Right forelimb (tissue), 1 donor: ENCODE measurements around the gene TCHP.

Experiments used
- DNase-seq: peaks from one replicate; pipeline ENCODE4 v3.0.0-alpha.2; 2018

Gene TCHP

DNA sequence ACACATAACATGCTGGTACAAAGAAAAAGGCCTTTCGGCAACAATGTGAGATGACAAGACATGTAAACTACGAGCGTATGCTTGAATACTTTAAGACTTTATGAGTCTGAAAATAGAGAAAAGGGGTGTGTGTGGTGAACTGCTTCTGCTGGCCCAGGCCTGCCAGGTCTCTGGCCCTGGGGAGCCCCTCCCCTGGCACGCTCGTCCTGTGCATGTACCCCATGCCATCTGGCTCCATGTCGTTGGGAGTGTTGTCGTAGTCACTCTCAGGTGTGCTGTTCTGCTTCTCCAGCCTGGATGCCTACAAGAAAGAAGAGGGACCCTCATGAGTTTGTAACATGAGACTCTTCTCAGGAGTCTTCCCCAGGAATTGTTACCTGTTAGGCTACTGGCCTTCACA lies 38.9 kb downstream of the TCHP start:
- no peak for DNase-seq

DNA sequence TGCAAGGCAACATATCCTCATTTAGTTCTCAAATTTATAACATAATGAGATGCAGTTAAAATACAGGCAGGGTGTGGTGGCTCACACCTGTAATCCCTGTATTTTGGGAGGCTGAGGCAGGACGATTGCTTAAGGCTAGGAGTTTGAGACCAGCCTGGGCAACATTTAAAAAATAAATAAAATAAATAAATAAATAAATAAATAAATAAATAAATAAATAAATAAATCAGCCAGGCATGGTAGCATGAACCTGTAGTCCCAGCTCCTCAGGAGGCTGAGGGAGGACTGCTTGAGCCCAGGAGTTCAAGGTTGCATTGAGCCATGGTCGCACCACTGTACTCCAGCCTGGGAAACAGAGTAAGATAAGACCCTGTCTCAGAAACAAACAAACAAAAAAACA lies 39.4 kb downstream of the TCHP start:
- no peak for DNase-seq

DNA sequence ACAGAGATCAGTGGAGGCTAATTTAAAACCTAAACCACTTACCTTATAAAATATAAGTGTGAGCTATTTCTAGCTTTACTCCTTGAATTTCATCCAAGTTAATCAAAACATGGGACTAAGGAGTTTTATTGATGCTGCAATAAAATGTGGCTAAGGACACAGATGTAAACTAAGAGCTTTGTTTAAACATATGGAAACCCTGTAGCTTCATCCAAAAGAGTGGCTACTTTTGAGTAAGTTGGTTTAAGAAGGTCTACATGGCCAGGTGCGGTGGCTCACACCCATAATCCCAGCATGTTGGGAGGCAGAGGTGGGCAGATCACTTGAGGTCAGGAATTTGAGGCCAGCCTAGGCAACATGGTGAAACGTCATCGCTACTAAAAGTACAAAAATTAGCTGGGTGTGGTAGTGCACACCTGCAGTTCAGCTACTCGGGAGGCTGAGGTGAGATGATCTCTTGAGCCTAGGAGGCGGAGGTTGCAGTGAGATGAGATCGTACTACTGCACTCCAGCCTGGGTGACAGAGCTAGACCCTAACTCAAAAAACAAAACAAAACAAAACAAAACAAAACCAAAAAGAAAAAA lies 40.4 kb downstream of the TCHP start:
- no peak for DNase-seq

DNA sequence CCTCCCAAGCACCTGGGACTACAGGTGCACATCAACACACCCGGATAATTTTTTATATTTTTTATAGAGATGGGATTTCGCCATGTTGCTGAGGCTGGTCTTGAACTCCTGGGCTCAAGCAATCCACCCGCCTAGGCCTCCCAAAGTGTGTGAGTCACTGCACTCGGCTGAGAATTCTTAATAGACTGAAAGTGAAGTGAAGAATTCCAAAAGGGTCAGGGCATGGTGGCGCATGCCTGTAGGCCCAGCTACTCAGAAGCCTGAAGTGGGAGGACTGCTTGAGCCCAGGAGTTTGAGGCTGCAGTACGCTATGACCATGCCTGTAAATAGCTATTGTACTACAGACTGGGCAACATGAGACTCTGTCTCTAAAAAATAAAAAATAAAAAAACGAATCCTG lies 43.7 kb downstream of the TCHP start:
- DNase-seq: no peak

DNA sequence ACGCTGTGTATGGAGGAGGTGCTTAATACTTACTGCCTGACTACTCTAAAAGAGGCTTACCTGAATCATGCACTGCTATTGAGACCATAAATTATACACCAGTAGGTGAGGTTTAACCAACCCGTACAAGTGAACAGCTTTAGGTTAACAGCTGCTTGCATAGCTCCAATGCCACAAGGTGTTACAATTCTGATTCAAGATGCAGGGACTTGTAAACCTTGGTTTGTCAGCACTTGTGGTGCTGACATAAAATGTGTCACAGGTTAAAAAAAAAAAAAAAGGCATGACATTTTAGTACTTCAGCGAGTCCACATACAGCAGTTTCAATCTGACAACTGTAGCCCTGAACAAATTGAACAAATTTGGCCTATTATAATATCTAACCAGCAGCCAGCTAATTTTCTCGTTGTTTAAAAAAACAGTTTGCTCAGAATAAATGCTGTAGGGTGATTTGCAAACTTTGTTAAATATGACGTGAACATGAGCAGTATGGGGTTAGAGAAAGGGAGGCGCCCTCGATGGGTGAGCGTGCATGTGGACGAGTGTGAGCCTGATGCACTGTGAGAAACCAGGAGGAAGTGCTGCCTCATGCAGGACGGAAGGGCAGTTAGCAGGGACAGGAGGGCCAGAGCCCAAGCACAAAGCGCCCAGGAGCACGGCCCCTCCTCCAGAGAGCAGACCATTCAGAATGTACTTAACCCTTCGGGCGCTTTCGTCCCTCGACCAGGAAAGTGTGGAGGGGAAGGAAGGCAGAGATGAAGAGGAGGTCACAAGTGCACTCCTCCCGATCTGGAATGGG lies 44.7 kb downstream of the TCHP start:
- no peak for DNase-seq

DNA sequence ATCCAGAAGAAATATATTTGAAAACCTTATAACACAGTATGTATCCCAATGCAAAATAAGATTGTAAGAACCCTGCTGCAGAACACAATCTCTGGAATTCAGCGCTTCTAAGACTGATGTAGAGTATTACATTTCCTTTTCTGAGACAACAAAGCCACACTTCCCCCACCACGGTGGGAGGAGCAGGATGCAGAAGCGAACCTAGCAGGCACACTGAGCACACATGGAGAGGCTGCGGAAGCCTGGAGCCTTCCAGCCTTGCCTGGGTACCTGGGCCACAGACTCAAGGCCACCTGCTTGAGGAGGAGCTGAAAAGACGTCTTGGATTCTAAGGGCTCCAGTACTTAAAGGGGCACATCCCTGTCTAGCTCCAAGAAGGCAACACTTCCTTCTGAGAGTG lies 46.4 kb downstream of the TCHP start:
- DNase-seq: no peak

DNA sequence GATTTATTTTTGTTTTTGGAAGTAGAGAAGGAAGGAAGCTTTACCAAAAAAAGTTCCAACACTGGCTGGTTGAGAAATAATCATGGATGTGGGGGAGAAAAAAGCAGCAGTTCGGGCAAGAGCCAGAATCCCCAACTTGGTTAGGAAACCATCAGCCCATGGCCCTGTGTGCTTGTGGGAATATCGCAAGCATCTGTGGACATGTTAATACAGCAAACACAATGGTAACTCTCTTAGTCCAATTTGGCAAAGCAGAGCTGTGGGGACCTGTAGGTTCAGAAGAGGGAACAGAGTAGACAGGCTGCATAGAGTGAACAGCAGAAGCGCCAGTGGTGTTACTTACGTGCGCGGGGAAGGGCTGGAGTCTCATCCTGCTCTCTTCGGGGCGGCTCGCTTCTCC lies 46.8 kb downstream of the TCHP start:
- no peak for DNase-seq

DNA sequence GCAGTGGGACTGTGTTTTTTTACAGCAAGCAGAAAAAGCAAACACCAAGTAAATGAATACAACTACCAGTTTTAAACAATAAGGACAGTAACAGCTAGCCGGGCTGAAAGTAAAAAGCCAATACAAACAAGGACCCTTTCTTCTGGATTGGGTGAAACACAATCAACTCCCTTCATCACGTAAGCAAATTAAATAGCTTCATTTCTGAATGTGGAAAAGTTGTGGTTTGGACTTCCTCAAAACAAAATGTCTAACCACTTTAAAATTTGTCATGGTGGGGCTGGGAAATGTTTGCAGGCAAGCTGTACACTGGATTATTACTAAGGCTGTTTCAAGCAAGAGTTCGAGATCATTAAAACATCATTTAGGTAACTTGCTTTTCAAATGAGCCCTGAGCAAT lies 47.4 kb downstream of the TCHP start:
- no peak for DNase-seq

DNA sequence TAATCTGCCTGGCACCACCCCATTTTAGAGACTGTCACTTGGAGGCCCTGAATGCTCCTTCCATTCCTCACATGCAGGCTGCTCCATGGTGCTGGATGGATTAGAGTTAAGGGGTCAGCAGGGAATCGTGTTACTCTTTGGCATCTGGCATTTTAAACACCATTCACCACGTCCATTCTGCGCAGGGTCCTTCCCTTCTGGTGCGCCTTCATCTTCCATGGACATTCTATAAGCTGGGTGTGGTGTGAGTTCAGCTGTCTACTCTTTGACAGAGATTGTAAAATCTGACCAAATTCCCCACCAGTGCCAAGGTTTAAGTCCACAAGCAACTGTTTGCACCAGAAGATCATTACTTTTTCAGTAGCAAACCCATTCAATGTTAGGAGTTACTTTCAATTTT lies 48.3 kb downstream of the TCHP start:
- DNase-seq: peak; percentile 54

DNA sequence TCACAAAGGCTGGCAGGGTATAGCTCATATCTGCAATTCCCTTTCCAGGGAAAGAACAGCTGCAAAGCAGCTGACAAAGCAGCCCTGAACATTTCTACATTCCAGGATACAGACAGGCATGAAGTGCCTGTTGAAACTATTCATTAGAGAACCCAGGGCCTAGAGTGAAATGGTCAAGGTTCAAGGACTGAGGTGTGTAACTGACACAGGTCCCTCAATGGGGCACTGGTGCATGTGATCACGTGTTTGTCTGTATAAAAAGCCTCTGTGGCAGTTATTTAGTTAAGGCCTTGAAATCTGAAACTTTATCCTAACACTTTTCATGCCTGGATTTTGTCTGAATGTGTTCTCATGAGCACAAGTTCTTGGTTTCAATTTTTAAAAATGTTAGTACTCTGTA lies 49.0 kb downstream of the TCHP start:
- no peak for DNase-seq

DNA sequence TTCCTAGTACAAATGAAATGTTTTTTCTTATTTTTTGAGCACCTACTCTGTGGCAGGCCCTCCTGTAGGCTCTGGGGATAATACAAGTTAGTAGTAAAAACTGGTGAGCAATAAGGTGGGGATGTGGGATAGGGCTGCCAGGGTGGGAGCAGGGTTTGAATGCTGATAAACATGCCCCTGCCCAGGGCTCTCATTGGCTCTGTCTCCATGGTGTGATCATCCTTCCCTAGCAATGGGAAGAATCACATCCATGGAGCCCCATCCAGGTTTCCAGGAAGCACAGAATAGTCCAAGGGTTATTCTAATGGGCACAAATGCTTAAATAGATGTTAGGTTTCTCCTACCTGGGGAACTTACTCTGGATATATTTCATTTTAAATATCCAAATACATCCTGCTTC lies 50.6 kb downstream of the TCHP start:
- DNase-seq: no peak

DNA sequence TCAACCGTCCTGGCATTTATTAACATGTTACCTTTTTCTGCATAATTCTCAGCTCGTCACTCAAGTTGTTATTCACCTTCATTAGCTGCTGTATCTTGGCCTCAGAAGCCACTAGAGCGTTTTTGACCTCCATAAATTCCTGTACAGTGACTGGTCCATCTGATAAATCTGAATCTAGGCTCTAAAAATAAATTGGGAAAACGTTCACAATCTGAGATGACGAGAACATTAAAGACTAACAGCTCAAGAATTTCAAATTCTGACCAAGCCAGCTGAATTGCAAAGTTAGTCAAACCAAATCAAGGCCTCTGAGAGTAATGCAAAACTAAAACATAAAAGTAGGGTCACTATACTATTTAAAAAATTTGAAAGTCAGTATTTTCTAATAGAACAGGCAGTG lies 51.1 kb downstream of the TCHP start:
- DNase-seq: no peak

DNA sequence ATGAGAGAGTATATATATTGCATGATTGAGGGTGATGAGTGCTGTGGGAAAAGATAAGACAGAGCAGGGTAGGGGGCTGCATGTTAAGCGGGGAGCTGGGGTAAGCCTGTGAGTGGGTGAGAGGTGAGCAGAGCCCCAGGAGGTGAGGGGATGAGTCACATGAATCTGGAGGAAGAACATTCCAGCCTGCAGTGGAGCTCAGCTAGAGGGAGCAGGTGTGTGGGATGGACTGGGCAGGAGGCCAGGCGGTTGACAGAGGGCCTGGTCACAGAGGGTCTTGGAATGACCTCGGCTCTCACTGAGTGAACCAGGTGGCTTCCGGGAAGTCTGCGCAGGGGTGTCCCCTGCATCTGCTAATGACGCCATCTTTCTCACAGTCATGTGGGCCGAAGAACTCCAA lies 51.7 kb downstream of the TCHP start:
- peak; percentile 64 for DNase-seq

DNA sequence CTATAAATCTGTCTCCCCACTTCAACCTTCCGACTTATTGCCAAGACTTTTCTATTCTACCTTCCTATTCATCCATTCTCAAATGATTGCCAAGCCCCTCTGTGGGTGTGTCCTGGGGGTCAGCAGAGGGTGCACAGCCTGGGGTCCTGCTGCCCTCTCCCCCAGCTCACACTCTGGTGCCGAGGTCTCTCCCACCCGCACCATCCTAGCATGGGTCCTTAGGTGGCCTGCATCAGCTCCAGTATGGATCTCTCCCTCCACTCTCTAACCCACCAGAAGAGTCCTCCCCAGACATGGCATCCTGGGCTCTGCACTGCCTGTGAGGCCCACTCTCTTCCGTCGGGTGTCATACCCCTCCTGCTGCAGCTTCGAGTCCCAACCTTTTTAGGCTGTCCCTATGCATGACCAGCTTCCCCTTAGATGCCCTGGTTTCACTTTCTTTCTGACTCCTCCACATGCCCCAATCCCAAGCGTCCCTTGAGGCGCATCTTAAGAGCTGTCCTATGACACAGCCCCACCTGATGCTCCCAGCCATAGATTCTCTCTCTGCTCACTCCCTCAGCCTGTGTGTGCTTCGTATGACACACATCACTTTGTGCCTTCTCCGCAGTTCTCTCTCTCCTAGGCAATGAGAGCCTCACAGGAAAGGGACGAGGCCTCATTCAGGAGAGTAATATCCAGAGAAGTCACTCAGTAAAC lies 52.2 kb downstream of the TCHP start:
- no peak for DNase-seq

DNA sequence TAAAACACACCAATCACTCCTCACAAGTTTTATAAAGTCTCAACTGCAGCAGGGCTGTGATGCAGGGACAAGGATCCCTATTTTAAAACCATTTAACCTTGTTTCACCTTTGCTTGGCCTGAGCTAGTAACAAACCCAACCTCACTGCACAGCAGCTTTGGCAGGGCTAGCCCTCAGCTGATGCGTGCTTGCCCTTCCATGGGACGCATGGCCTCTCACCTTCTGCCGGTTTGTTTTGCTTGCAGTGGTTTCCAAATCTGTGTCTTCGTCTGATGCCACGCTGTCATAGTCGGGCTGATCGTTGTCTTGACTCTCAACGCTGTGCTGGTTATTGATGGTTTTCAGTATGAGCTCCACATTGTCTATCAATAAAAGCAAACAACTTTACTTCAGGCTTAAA lies 52.8 kb downstream of the TCHP start:
- DNase-seq: no peak

DNA sequence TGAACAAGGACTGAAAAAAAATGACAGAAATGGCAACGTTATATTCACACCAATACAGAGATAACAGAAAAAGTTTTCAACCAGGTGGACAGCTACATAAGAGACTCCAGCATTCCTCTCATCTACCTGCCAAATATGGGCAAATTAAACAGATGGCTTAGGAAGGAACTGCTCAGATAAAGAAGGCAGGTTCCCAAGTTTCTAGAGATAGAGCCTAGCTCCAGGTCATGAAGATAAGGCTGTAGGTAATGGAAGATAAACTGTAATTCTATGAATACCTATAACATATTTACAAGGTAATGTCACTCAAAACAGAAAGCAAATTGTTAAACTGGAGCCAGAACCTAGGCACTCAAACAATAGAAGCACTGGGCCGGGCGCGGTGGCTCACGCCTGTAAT lies 53.6 kb downstream of the TCHP start:
- DNase-seq: no peak

DNA sequence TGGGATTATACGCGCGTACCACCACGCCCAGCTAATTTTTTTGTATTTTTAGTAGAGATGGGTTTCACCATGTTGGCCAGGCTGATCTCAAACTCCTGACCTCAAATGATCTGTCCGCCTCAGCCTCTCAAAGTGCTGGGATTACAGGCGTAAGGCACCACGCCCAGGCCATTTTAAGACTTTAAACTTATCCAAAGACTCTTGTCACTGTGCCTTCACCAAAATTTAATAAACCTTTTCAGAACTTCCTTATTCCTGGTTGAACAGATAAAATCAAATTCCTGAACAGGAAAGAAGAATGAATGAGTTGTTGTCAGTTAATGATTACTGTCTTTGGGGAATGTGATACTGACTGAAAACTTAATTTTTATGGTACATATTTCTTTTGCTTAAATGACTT lies 58.3 kb downstream of the TCHP start:
- DNase-seq: no peak

DNA sequence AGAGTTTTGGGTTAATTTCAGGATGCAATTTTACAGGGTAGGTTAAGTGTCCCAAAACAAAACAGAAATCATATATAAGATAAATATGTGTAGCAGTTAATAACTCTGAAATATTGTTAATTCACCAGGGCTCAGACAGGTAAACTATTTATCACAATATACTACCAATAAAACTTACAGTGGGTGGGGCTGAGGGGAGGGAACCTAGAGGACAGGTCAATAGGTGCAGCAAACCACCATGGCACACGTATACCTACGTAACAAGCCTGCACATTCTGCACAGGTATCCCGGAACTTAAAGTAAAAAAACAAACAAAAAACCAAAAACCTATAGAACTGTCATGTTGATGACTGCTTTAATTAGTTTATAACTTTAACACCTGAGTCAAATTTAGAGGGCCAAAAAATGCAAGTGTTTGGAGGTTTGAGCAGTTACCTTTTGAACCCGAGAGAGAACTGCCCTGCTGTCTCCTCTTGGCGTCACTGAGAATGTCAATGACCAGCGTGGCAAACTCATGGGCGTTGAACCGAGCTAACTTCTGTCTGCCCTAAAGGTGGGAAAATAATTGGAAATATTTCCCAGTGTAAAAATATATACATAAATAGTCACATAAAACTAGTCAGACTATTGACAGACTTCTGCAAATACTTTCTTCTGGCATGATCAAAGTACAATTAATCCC lies 59.5 kb downstream of the TCHP start:
- no peak for DNase-seq

DNA sequence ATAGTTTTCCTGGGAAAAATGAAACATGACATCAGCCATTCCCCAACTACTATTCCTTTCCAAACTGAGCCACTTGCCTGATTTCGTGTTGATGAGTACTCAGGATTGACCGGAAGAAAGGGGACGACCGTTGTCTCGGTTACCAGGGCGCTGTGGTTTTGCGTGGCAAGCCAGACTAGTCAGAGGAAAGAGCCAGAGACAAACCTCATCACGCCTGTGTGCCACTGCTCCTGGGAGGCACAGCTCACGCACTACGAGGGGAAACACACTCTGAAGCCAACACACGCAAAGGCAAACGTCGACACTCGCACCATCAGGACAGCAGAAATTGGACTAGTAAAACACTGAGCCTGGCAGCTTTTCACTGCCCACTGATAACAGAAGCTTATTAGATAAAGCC lies 61.1 kb downstream of the TCHP start:
- no peak for DNase-seq

DNA sequence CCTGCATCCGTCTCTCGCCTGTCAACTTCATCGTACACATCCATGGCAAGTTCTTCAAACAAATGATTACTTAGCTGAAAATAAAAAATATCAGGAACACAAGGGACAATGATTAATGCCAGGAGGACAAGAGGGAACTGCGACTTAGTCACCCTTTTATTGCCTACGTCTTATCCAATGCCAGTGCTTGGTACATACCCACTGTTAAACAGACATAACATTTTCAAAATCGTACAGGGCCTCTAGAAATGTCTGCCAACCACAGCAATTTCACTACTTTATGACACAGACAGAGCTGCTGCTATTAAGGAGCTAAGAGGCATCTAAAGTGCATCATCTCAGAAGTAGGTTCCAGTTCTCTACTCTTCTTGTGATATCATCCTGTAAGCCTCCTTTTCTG lies 61.5 kb downstream of the TCHP start:
- DNase-seq: no peak

DNA sequence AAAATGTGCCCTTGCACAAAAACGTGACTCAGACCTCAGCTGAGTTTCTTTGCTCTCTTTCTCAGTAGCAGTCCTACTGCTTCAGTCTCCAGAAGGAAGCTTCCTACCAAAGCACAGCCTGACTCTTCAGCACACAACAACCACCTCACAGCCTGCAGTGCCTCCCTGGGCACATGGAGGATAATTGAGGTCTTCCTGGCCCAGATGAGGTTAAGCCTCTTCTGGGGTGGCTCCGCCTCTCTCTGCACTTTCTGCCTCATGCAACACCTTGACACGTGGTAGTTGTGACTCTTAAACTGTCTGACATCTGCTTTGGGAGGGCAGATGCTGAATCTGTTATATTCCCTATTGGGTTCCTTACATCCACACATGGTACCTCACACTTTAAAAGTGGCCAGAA lies 62.3 kb downstream of the TCHP start:
- no peak for DNase-seq

DNA sequence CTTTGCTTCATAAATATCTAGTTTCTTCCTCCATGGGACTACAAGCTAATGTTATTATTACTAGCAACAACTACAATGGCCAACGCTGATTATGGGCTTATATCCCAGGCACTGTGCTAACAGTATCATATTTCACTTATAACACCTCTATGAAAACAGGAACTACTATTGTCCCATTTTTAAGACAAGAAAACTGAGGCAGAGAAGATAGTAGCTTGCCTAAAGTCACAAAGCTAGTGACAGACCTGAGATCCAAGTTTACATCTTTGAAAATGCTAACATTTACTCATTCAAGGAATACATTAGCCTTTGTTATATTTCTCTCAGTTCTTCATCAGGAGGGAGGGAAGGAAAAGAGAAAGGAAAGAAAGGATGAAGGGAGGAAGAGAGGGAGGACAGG lies 63.3 kb downstream of the TCHP start:
- no peak for DNase-seq

DNA sequence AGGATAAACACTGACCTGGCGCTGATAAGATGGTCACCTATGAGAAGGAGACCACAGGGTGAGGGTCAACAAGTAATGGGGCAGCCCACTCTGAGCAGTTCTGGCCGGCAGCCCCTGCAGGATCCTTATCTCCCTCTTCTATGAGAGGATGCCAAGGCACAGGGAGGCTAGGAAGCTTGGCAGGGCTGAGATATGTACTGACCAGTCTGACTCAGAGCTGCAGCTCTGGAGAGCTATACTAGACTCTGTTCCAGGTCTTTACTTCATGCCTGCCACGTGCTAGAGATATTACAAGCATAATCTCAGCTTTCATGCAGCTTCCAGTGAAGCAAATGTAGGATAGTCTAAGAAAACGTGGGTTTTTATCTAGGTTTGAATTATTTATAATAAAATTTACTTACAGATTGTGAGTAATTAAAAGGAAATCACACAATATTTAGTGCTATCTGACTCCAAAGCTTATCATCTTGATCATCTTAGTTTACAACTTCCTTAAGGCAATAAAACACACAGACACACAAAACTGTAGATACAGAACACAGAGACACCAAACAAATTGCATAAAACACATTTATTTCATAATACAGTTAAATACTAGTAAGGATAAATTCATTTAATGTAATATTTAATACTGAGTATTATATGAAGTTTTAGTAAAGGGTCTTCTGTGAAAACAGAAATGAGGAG lies 63.8 kb downstream of the TCHP start:
- no peak for DNase-seq
